Right renal pelvis (tissue), 4 donors: ENCODE measurements around the gene FXYD7. TPM values are rescaled to one million over a fixed set of nuclear protein-coding genes. Genes with fewer than 3 reads are reported as not detected.
"Not testable (repeated sequence)": the region's sequence is repeated elsewhere in the genome, so short reads cannot be mapped to it uniquely, and the experiment has no call there.

Experiments used
- DNase-seq, 4 donors: peaks; one replicate each; pipeline ENCODE4 v3.0.0-alpha.2; 2013; ENCODE audit warnings: low read depth in 4 of 4, low spot score in 3 of 4, missing footprints in 1 of 4
- polyA plus RNA-seq, 4 donors: library from polyadenylated mRNA; unstranded; fragments of 120-200 nt; gene quantifications; one replicate each; pipeline ENCODE4 v1.2.1, GENCODE V29; 2013; ENCODE audit not compliant: insufficient read length in 4 of 4

The FXYD7 gene
- polyA plus RNA-seq, 4 donors, result 0.61 to 1.5 (median 1.2) TPM

GRCh38 chr19:35194012-35194984 is 51.2 kb downstream of the FXYD7 start:
- DNase-seq, result no peak

GRCh38 chr19:35195830-35196229 is 52.8 kb downstream of the FXYD7 start:
- DNase-seq, result no peak

- DNase-seq, result not testable (repeated sequence)
Observed at GRCh38 chr19:35196861-35197260, 53.8 kb downstream of the FXYD7 start.

GRCh38 chr19:35199481-35199880 is 56.4 kb downstream of the FXYD7 start:
- no peak for DNase-seq

- no peak for DNase-seq
Observed at GRCh38 chr19:35202722-35203688, 60.0 kb downstream of the FXYD7 start.

Other genes starting within 250 kb of the FXYD7 start
- gene ZNF30, start 216.4 kb upstream of the FXYD7 start, polyA plus RNA-seq, result 1 to 10 TPM; 5.9 to 7.5 (median 6.7) TPM
- gene ZNF792, start 179.0 kb upstream of the FXYD7 start, polyA plus RNA-seq, result 1 to 10 TPM; 5.2 to 7.5 (median 6.9) TPM
- gene GRAMD1A, start 142.9 kb upstream of the FXYD7 start, polyA plus RNA-seq, result 10 to 100 TPM; 48.4 to 60.8 (median 57.5) TPM
- 1 to 10 TPM in 3 of 4 donors, under 1 TPM in 1; 0.72 to 1.4 (median 1.2) TPM for gene SCN1B, start 112.8 kb upstream of the FXYD7 start, polyA plus RNA-seq
- 100 to 1,000 TPM in 2 of 4 donors, 10 to 100 TPM in 2; 92.2 to 137 (median 98.5) TPM for gene HPN, start 101.5 kb upstream of the FXYD7 start, polyA plus RNA-seq
- gene FXYD3, start 27.4 kb upstream of the FXYD7 start, polyA plus RNA-seq, result 10 to 100 TPM; 10.2 to 37.3 (median 20.9) TPM
- 1 to 10 TPM; 2.0 to 4.9 (median 3.2) TPM for gene LGI4, start 8.2 kb upstream of the FXYD7 start, polyA plus RNA-seq
- 10 to 100 TPM; 20.6 to 33.0 (median 23.7) TPM for gene FXYD1, start 4.4 kb upstream of the FXYD7 start, polyA plus RNA-seq
- gene FXYD5, start 11.5 kb downstream of the FXYD7 start, polyA plus RNA-seq, result 10 to 100 TPM; 17.6 to 39.1 (median 26.6) TPM
- gene FAM187B, start 85.5 kb downstream of the FXYD7 start, polyA plus RNA-seq, result not detected
- 10 to 100 TPM; 52.3 to 69.7 (median 52.8) TPM for gene LSR, start 105.7 kb downstream of the FXYD7 start, polyA plus RNA-seq
- gene USF2, start 125.7 kb downstream of the FXYD7 start, polyA plus RNA-seq, result 100 to 1,000 TPM; 149 to 179 (median 162) TPM
- under 1 TPM; 0.12 to 0.39 (median 0.18) TPM for gene HAMP, start 139.3 kb downstream of the FXYD7 start, polyA plus RNA-seq
- gene MAG, start 148.9 kb downstream of the FXYD7 start, polyA plus RNA-seq, result 10 to 100 TPM in 1 of 4 donors, 1 to 10 TPM in 3; 2.4 to 13.5 (median 2.8) TPM
- gene CD22, start 185.9 kb downstream of the FXYD7 start, polyA plus RNA-seq, result 10 to 100 TPM in 2 of 4 donors, 1 to 10 TPM in 2; 6.6 to 31.5 (median 9.0) TPM
- gene FFAR1, start 204.6 kb downstream of the FXYD7 start, polyA plus RNA-seq, result under 1 TPM; 0.22 to 0.57 (median 0.33) TPM
- under 1 TPM in 3 of 4 donors, not detected in 1; 0.10 to 0.30 (median 0.25) TPM for gene FFAR3, start 215.2 kb downstream of the FXYD7 start, polyA plus RNA-seq
- gene GPR42, start 227.8 kb downstream of the FXYD7 start, polyA plus RNA-seq, result not detected